HG03103 (cell line): ENCODE measurements around the gene ITIH5.
"Not testable (repeated sequence)": the region's sequence is repeated elsewhere in the genome, so short reads cannot be mapped to it uniquely, and the experiment has no call there.

ENCODE experiments used
- ATAC-seq: cut with Tn5 transposase; IDR thresholded peaks from one replicate; pipeline ENCODE4 v1.9.1; 2021; ENCODE audit warnings: low read depth; ENCODE audit not compliant: unreplicated experiment

Gene ITIH5

DNA sequence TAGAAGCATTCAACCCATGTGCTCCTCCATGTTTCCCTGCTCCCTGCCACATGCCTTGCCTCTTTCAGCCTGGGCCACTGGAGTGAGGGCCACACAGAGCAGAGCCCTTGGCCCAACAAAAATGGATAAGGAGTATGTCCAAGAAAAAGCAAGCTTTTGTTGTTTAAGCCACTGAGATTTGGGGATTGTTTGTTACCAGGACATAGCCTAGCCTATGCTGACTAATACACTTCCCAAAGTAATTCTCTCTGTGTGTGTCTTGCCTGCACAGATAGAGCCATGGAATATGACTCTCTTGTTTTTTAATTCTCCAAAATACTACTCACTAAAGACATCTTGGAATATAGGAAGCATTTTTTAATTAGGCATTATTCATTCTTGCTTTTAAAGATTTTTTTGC, 22.8 kb upstream of the ITIH5 start:
- no peak for ATAC-seq

DNA sequence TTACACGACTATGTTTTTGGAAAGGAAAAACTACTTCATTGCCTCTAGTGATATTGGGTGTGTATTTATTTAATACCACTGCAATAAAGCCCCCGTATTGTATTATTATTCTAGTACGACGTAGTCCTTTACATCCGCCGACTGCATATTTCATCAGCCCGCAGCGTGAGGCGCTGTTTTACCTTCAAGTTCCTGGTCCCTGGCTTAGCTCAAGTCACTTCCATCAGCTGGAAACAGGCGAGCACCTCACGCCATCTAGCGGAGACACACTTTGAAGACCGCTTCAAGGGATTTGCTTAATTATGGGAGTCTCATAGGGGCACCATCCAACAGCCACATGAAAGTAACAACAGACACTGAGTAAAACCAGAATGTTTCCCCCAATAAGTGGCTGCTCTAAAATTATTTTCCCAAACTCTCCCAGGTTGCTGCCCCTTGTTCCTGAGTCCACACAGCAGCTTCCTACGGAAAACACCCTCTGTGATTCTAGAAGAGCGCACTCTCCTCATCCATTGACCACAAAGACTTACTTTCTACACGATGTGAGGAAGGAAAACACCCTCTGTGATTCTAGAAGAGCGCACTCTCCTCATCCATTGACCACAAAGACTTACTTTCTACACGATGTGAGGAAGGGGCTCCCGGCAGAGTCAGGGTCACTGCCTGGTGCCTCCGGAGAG, 20.6 kb upstream of the ITIH5 start:
- peak; percentile 94 for ATAC-seq

- ATAC-seq = no peak
These were observed 19.8 kb upstream of the ITIH5 start for GRCh38 chr10:7686351-7687171.

- ATAC-seq = not testable (repeated sequence)
These were observed 13.3 kb upstream of the ITIH5 start for GRCh38 chr10:7680078-7680477.

DNA sequence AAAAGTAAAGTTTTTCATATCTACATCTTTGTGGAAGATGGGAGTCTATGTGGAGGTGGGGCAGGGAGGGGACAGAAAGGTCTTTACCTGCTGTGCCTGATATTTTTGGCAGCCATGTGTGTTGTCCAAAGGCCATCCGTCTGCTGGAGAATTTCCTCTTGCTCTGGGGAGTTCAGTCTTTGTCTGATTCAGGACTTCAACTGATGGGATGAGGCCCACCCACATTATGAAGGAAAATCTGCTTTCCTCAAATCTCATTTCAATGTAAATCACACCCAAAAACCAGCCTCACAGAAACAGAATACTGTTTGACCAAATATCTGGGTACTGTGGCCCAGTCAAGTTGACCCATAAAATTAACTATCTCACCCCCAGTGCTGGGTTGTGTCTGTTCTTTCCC, 12.5 kb upstream of the ITIH5 start:
- ATAC-seq = no peak

DNA sequence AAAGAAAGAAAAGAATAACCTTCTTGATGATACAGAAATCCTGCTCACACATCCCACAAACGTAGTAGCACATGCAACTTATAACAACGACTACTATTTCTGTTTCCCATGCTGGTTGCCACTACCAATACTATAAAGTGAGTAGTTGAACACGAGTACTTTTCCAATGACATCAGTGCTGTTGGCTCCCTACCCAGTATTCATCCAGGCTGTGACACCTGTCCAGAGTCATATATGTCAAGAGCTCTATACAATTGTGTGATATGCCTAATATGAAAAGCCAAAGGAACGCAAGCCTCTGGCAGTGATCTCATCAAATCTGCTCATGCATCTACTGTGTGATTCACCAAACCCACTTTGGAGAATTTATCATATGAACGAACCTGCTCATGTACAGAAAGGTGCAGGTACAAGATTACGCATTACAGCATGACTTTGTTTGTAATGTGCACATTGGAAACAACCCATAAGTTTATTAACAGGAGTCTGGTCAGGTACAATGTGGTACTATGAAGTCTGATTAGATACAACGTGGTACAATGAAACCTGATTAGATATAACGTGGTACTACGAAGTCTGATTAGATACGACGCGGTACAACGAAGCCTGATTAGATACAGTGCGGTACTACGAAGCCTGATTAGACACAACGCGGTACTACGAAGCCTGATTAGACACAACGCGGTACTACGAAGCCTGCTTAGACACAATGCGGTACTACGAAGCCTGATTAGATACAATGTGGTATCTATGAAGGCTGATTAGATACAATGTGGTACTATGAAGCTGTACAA, 5.8 kb upstream of the ITIH5 start:
- ATAC-seq = no peak

GRCh38 chr10:7670157-7670556, 3.4 kb upstream of the ITIH5 start:
- no peak for ATAC-seq

GRCh38 chr10:7667262-7668141, 736 bp upstream of the ITIH5 start:
- no peak for ATAC-seq

GRCh38 chr10:7665767-7666166, 999 bp downstream of the ITIH5 start:
- ATAC-seq = no peak

DNA sequence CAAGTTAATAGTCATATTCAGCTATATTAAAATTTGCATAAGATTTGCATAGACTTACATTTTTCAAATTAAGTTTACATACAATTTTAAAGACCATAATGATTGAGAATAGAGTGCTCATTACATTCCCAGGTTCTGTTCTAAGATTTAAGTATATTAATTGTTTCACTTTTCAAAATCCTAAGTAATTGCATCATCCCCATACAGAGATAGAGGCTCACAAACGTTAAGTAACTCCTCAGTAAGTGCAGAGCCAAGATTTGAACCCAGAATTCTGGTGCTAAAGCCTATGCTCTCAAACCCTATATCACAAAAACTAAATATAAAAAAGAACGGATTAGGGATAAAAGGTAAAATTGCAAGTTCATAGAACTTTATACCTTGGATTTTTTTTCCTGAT, 2.1 kb downstream of the ITIH5 start:
- ATAC-seq = no peak

- no peak for ATAC-seq
These were observed 4.2 kb downstream of the ITIH5 start for GRCh38 chr10:7662522-7662921.

DNA sequence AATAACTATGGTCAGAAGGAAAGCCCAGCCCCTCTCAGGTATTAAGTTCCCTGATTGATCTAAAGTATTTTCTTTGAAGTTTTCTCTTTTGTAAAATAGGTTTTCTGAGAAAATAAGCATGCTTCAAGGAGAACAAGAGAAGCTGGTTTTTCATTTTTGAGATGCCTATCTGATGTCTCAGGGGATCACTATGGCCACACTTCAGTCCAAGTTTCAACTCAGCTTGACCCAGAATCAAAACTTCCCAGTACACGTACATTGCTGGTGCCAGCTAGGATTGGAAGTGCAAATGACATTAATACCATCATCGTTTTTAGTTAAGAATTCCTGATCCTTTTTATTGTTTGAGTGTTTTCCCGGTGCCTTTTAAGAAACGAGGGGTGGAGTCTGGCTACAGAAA, 7.2 kb downstream of the ITIH5 start:
- no peak for ATAC-seq

- ATAC-seq = no peak
These were observed 9.2 kb downstream of the ITIH5 start for GRCh38 chr10:7657552-7657951.

- ATAC-seq = not testable (repeated sequence)
These were observed 9.7 kb downstream of the ITIH5 start for GRCh38 chr10:7657079-7657478.

GRCh38 chr10:7651853-7652470, 14.8 kb downstream of the ITIH5 start:
- no peak for ATAC-seq

- no peak for ATAC-seq
These were observed 17.0 kb downstream of the ITIH5 start for GRCh38 chr10:7649673-7650300.

- ATAC-seq = no peak
These were observed 19.6 kb downstream of the ITIH5 start for GRCh38 chr10:7647062-7647664.

GRCh38 chr10:7642491-7643011, 24.2 kb downstream of the ITIH5 start:
- ATAC-seq = no peak
